GM18873 (cell line): ENCODE data around the gene RABAC1.
A peak's percentile ranks its signal among the peaks of the same experiment; 100 is the strongest.
"Not testable (repeated sequence)": the region's sequence is repeated elsewhere in the genome, so short reads cannot be mapped to it uniquely, and the experiment has no call there.

Experiments
- ATAC-seq: cut with Tn5 transposase; IDR thresholded peaks from one replicate; pipeline ENCODE4 v1.9.1; 2021; ENCODE audit warnings: mild to moderate bottlenecking, moderate library complexity, moderate number of reproducible peaks; ENCODE audit not compliant: unreplicated experiment, low FRiP score

Gene RABAC1

GRCh38 chr19:41959056-41960053 lies at the start of gene RABAC1:
RABAC1 (minus strand) TSS chr19:41959321; CDS start chr19:41959292, 29 bp downstream.
- peak; percentile 68 for ATAC-seq

GRCh38 chr19:42006569-42006968 lies 47.4 kb upstream of the RABAC1 start:
- ATAC-seq, result no peak

GRCh38 chr19:42005504-42005903 lies 46.4 kb upstream of the RABAC1 start:
- ATAC-seq, result no peak

GRCh38 chr19:42003506-42004294 lies 44.6 kb upstream of the RABAC1 start:
- ATAC-seq, result no peak

GRCh38 chr19:41999878-42000208 lies 40.7 kb upstream of the RABAC1 start:
- ATAC-seq, result no peak

GRCh38 chr19:41999071-41999877 lies 40.2 kb upstream of the RABAC1 start:
- no peak for ATAC-seq

GRCh38 chr19:41998246-41999020 lies 39.3 kb upstream of the RABAC1 start:
- ATAC-seq, result no peak

- no peak for ATAC-seq
These were observed 38.7 kb upstream of the RABAC1 start for GRCh38 chr19:41997851-41998229.

GRCh38 chr19:41997121-41997850 lies 38.2 kb upstream of the RABAC1 start:
- no peak for ATAC-seq

GRCh38 chr19:41995959-41996797 lies 37.1 kb upstream of the RABAC1 start:
- ATAC-seq, result no peak

- ATAC-seq, result no peak
These were observed 36.2 kb upstream of the RABAC1 start for GRCh38 chr19:41994994-41995958.

GRCh38 chr19:41994521-41994971 lies 35.4 kb upstream of the RABAC1 start:
- ATAC-seq, result no peak

- no peak for ATAC-seq
These were observed 34.7 kb upstream of the RABAC1 start, which contains the start of gene ATP1A3 for GRCh38 chr19:41993612-41994483. ATP1A3 (minus strand) TSS chr19:41994230; CDS start chr19:41994076, 154 bp downstream.

GRCh38 chr19:41991925-41992569 lies 32.9 kb upstream of the RABAC1 start:
- ATAC-seq, result not testable (repeated sequence)

- no peak for ATAC-seq
These were observed 31.9 kb upstream of the RABAC1 start for GRCh38 chr19:41991025-41991424.
